Measurements from ENCODE around the gene SLIT1. TPM values are rescaled to one million over a fixed set of nuclear protein-coding genes. Genes with fewer than 3 reads are reported as not detected.

SLIT1 gene
- total and polyA plus RNA-seq, 12 donors = 0.05 to 0.65 (median 0.15) TPM

DNA sequence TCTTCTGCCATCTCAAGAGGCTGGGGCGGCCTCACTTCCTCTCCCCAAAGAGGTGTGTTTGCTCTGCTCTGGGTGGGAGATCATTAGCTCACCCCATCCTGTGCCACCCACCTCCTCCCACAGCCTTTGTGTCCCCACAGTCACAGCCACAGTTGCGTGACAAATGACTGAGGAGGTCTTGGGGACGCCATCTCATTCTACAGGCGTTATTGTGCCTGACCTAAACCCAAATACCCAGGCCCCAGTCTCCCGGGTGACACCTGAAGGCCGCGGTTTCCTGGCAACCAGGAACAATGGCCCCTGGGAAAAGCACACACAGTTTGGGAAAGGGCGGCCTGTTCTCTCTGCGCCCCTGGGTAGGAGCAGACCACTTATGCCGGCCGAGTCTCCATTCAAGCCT is 51.6 kb downstream of the SLIT1 start:
- H3K4me1 ChIP-seq (replicated peaks in 1 of 2) = no peaks in the 10 kb centered on the region
- TF ChIP-seq POLR2A (IDR thresholded peaks at IDR 0.05) = no peak
- TF ChIP-seq, protein P1, sequence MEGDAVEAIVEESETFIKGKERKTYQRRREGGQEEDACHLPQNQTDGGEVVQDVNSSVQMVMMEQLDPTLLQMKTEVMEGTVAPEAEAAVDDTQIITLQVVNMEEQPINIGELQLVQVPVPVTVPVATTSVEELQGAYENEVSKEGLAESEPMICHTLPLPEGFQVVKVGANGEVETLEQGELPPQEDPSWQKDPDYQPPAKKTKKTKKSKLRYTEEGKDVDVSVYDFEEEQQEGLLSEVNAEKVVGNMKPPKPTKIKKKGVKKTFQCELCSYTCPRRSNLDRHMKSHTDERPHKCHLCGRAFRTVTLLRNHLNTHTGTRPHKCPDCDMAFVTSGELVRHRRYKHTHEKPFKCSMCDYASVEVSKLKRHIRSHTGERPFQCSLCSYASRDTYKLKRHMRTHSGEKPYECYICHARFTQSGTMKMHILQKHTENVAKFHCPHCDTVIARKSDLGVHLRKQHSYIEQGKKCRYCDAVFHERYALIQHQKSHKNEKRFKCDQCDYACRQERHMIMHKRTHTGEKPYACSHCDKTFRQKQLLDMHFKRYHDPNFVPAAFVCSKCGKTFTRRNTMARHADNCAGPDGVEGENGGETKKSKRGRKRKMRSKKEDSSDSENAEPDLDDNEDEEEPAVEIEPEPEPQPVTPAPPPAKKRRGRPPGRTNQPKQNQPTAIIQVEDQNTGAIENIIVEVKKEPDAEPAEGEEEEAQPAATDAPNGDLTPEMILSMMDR (IDR thresholded peaks at IDR 0.05) = no peak
- no peaks in the 10 kb centered on the region for H3K9me3 ChIP-seq (replicated peaks in 1 of 3)
- intact Hi-C loops (cut with DNase I) = no loop called here
- no peaks in the 10 kb centered on the region for H3K36me3 ChIP-seq (replicated peaks in 1 of 2)
- no peak overlapping the region for H3K27ac ChIP-seq
- H3K27me3 ChIP-seq = no peaks in the 10 kb centered on the region
- 77 to 90% (median 86%) methylated on average over 9 to 11 of the region's 11 CpGs for WGBS, 4 donors
- H3K4me3 ChIP-seq = no peak overlapping the region
- no peak for DNase-seq

DNA sequence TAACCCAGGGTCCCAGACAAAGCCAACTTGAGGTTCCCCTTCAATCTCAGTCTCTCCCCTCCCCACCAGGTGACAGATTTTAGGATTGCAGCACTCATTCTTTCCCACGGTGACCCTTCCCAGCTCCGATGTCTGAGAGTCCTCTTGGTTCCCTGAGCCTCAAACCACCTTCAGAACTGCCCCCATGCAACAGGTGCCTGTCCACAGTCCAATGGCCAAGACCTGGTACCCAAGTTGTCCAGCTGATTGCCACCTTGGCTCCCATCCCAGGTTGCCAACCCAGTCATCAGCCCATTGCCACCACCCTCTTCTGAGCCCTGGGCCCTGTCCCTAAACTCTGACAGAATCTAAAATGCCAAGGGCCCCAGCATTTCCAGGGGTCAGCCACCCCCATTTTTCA is 53.5 kb downstream of the SLIT1 start:
- intact Hi-C loops (cut with DNase I) = no loop called here
- Histone ChIP-seq H3K4me1 (replicated peaks in 1 of 2) (no peaks in the 10 kb centered on the region), H3K36me3 (replicated peaks in 1 of 2) (no peaks in the 10 kb centered on the region), H3K4me3 (no peak overlapping the region), H3K27ac (no peak overlapping the region), H3K9me3 (replicated peaks in 1 of 3) (no peaks in the 10 kb centered on the region), H3K27me3 (no peaks in the 10 kb centered on the region)
- no peak for TF ChIP-seq POLR2A (IDR thresholded peaks at IDR 0.05)
- TF ChIP-seq, protein P1 (IDR thresholded peaks at IDR 0.05) = no peak
- 89 to 94% (median 90%) methylated on average over 2 of the region's 2 CpGs for WGBS, 4 donors
- no peak for DNase-seq

DNA sequence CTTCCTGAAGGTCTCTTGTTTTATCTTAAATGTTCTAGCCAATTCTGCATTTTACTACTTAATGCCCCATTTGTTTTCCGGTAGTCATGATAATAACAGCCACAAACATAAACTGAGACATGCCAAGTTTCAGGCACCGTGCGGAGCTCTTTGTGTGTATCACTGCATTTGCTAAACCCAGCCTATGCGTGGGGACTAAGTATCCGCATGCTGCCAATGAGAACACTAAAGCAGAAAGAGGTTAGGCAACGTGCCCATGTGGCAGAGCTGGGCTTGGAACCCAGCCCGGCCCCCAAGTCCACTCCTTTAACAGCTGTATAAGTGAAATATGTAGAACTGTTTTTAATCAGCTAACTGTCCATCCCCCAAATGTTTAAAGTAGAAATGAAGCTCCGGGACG is 54.1 kb downstream of the SLIT1 start:
- Histone ChIP-seq H3K4me1 (replicated peaks in 1 of 2) (no peaks in the 10 kb centered on the region), H3K9me3 (replicated peaks in 1 of 3) (no peaks in the 10 kb centered on the region), H3K27ac (no peak overlapping the region), H3K27me3 (no peaks in the 10 kb centered on the region), H3K4me3 (no peak overlapping the region), H3K36me3 (replicated peaks in 1 of 2) (no peaks in the 10 kb centered on the region)
- intact Hi-C loops (cut with DNase I) = no loop called here
- TF ChIP-seq, protein P1 (IDR thresholded peaks at IDR 0.05) = no peak
- no peak for TF ChIP-seq POLR2A (IDR thresholded peaks at IDR 0.05)
- no peak for DNase-seq
- 72 to 89% (median 82%) methylated on average over 8 to 9 of the region's 9 CpGs for WGBS, 4 donors

DNA sequence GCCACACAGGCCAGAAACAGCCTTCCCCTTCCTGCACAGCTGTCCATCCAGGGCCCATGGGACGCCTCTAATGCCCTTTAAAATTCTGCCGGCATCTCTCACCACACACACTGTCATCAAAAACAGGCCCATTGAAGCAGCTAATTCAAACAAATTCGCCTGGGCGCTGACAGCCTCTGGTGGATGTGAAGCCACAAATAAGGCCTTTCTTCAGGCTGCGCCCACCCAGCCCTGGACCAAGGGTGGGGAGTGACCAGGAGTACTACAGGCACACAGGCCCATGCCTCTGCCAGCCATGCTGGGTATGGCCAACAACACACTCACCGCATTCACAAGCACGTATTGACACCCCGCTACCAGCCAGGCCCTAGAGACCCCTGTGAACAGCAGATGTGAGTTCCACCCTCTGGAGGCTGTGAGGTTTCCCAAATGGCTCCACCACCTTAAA is 54.6 kb downstream of the SLIT1 start:
- intact Hi-C loops (cut with DNase I) = no loop called here
- no peaks in the 10 kb centered on the region for H3K9me3 ChIP-seq (replicated peaks in 1 of 3)
- no peaks in the 10 kb centered on the region for H3K36me3 ChIP-seq (replicated peaks in 1 of 2)
- no peak overlapping the region for H3K4me3 ChIP-seq
- H3K4me1 ChIP-seq (replicated peaks in 1 of 2) = no peaks in the 10 kb centered on the region
- DNase-seq = no peak
- TF ChIP-seq, protein P1 (IDR thresholded peaks at IDR 0.05) = no peak
- TF ChIP-seq POLR2A (IDR thresholded peaks at IDR 0.05) = no peak
- no peak overlapping the region for H3K27ac ChIP-seq
- 79 to 91% (median 85%) methylated on average over 4 to 8 of the region's 8 CpGs for WGBS, 4 donors
- no peaks in the 10 kb centered on the region for H3K27me3 ChIP-seq

All from adrenal gland (tissue), 12 donors.